ENCODE data around the gene SCAI.

DNA sequence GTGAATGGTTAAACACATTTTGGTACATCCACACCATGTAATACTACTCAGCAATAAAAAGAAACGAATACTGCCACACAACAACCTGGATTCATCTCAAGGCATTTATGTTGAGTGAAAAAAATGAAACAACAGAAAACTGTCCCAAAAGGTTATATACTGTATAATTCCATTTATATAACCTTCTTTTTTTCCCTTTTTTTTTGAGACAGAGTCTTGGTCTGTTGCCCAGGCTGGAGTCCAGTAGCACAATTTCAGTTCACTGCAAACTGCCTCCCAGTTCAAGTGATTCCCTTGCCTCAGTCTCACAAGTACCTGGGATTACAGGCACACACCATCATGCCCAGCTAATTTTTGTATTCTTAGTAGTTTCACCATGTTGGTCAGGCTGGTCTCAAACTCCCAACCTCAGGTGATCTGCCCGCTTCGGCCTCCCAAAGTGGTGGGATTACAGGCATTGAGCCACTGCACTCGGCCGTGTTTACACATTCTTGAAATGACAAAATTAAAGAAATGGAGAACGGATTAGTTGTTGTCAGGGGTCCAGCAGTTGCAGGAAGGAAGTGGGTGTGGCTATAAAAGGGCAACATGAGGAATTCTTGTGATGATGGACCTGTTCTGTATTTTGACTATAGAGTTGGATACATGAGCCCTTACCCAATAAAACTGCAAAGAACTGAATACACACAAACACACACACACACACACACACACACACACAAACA lies 28.9 kb upstream of the SCAI start:
- TF ChIP-seq, protein P1, sequence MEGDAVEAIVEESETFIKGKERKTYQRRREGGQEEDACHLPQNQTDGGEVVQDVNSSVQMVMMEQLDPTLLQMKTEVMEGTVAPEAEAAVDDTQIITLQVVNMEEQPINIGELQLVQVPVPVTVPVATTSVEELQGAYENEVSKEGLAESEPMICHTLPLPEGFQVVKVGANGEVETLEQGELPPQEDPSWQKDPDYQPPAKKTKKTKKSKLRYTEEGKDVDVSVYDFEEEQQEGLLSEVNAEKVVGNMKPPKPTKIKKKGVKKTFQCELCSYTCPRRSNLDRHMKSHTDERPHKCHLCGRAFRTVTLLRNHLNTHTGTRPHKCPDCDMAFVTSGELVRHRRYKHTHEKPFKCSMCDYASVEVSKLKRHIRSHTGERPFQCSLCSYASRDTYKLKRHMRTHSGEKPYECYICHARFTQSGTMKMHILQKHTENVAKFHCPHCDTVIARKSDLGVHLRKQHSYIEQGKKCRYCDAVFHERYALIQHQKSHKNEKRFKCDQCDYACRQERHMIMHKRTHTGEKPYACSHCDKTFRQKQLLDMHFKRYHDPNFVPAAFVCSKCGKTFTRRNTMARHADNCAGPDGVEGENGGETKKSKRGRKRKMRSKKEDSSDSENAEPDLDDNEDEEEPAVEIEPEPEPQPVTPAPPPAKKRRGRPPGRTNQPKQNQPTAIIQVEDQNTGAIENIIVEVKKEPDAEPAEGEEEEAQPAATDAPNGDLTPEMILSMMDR (IDR thresholded peaks at IDR 0.05; ENCODE audit: insufficient read depth, low read length, poor library complexity, severe bottlenecking) = no peak
- TF ChIP-seq EZH2phosphoT487 (conservative IDR thresholded peaks at IDR 0.05; ENCODE audit: low read length) = no peak

Measured in SU-DHL-6 (cell line).